ENCODE measurements around the gene PTPRG. TPM values are rescaled to one million over a fixed set of nuclear protein-coding genes. Genes with fewer than 3 reads are reported as not detected.

PTPRG gene
- total and polyA plus RNA-seq, 10 of the 15 experiments (the other 5 are each of a cell fraction or from before 2014, with no cell fraction given): 0.29 to 20.7 (median 1.4) TPM

- intact Hi-C loops (cut with micrococcal nuclease; ENCODE audit: unreplicated experiment) (no loop called here), in situ Hi-C loops (cut with MboI) (no loop called here)
- H3K4me3 ChIP-seq: no peak overlapping the region
- BruUV-seq (replicated peaks): no TSS peak
- H3K27me3 ChIP-seq (replicated peaks in 1 of 2; ENCODE audit: control insufficient read depth in 2 of 2, insufficient read depth in 2 of 2, low read length in 1 of 2): peaks cover 0 to 3% of the 10 kb centered on the region in 2 experiments; a peak in 2 of 4 replicates
- ChIA-PET CTCF (interaction anchor here (1.1 kb wide), 1 partner anchor 10 kb away, joined by 3 read pairs; no protein-coding TSS in a partner anchor), POLR2A (no interaction called here), RAD21 (ENCODE audit: unreplicated experiment) (no interaction called here), SMC1A (ENCODE audit: uncharacterized antibody, unreplicated experiment) (interaction anchor here (0.7 to 1.0 kb wide), 2 partner anchors 20 kb away, joined by 3 read pairs; no protein-coding TSS in a partner anchor)
- no peaks in the 10 kb centered on the region for H4K20me1 ChIP-seq (ENCODE audit: control insufficient read depth, insufficient read depth)
- H3K4me1 ChIP-seq (ENCODE audit: control insufficient read depth, insufficient read depth, low read length): no peaks in the 10 kb centered on the region
- H3K79me2 ChIP-seq (ENCODE audit: control insufficient read depth, insufficient read depth, low read length): no peaks in the 10 kb centered on the region
- TF ChIP-seq IRF5 (IDR thresholded peaks at IDR 0.05; ENCODE audit: borderline replicate concordance): no peak
- no peak for TF ChIP-seq EP300 (IDR thresholded peaks at IDR 0.05; ENCODE audit: borderline replicate concordance in 1 of 2, control insufficient read depth in 1 of 2, low read depth in 2 of 2, low read length in 2 of 2)
- TF ChIP-seq GATAD2B (conservative IDR thresholded peaks at IDR 0.05; ENCODE audit: low read depth): no peak
- no peak for TF ChIP-seq RAD51 (IDR thresholded peaks at IDR 0.05)
- TF ChIP-seq ZNF384 (IDR thresholded peaks at IDR 0.05; ENCODE audit: borderline replicate concordance, low read depth, low read length): no peak
- TF ChIP-seq POLR2A (IDR thresholded peaks at IDR 0.05; ENCODE audit: low read depth, low read length): no peak
- no peak for TF ChIP-seq MLLT1 (IDR thresholded peaks at IDR 0.05)
- no peak for TF ChIP-seq JUNB (IDR thresholded peaks at IDR 0.05)
- no peak for TF ChIP-seq SMAD1 (IDR thresholded peaks at IDR 0.05; ENCODE audit: low read depth, partially characterized antibody)
- TF ChIP-seq MAX (IDR thresholded peaks at IDR 0.05; ENCODE audit: low read depth, low read length): no peak
- TF ChIP-seq NFYA (IDR thresholded peaks at IDR 0.05; ENCODE audit: borderline replicate concordance, low read depth, low read length): no peak
- no peak for TF ChIP-seq SREBF2 (IDR thresholded peaks at IDR 0.05; ENCODE audit: low read length)
- TF ChIP-seq MTA3 (IDR thresholded peaks at IDR 0.05; ENCODE audit: borderline replicate concordance, low read length): no peak
- TF ChIP-seq GABPA (IDR thresholded peaks at IDR 0.05; ENCODE audit: low read depth): no peak
- no peak for TF ChIP-seq ZNF274 (IDR thresholded peaks at IDR 0.05; ENCODE audit: insufficient read depth, insufficient read length)
- TF ChIP-seq RELB (IDR thresholded peaks at IDR 0.05; ENCODE audit: low read depth): no peak
- no peak for DNase-seq (ENCODE audit: low read depth, low spot score)
- FAIRE-seq: no peak
- ATAC-seq: no peak
- no peaks in the 10 kb centered on the region for H3K9me3 ChIP-seq (replicated peaks; ENCODE audit: control insufficient read depth, insufficient read depth, low read length)
- H2AFZ ChIP-seq (ENCODE audit: control insufficient read depth, low read depth, low read length): no peak overlapping the region
- no peak overlapping the region for H3K27ac ChIP-seq (ENCODE audit: control insufficient read depth, insufficient read depth)
- H3K9ac ChIP-seq (ENCODE audit: control insufficient read depth, insufficient read depth, low read length): no peak overlapping the region
- 73% methylated on average over 4 of the region's 4 CpGs for WGBS (ENCODE audit: insufficient coverage, insufficient replicate concordance, low lambda C conversion rate, missing lambda C conversion rate)
- no peaks in the 10 kb centered on the region for H3K36me3 ChIP-seq (ENCODE audit: control insufficient read depth in 2 of 2, insufficient read depth in 2 of 2, low read length in 1 of 2)
- no peak overlapping the region for H3K4me2 ChIP-seq (ENCODE audit: control insufficient read depth, insufficient read depth)
These were observed 54.3 kb downstream of the PTPRG start for GRCh38 chr3:61615643-61616042.
